Mucosa of rectum (tissue), 2 donors: ENCODE measurements around the gene PPRC1.

ENCODE experiments used
- H3K27ac ChIP-seq, 2 donors: one replicate each; pipeline ENCODE4 v1.7.0; 2013; ENCODE audit warnings: inconsistent platforms in 2 of 2, low read depth in 2 of 2, low read length in 2 of 2
- H3K27me3 ChIP-seq, 2 donors: one replicate each; pipeline ENCODE4 v1.7.0; 2013; ENCODE audit warnings: low read length in 2 of 2; ENCODE audit not compliant: control insufficient read depth in 2 of 2, insufficient read depth in 2 of 2
- H3K36me3 ChIP-seq, 2 donors: one replicate each; pipeline ENCODE4 v1.7.0; 2013; ENCODE audit warnings: low read length in 2 of 2; ENCODE audit not compliant: control insufficient read depth in 2 of 2, insufficient read depth in 2 of 2
- H3K4me1 ChIP-seq, 2 donors: one replicate each; pipeline ENCODE4 v1.7.0; 2013; ENCODE audit warnings: low read length in 2 of 2, mild to moderate bottlenecking in 1 of 2; ENCODE audit not compliant: control insufficient read depth in 2 of 2, insufficient read depth in 2 of 2
- H3K4me3 ChIP-seq, 2 donors: one replicate each; pipeline ENCODE4 v1.7.0; 2013; ENCODE audit warnings: low read length in 2 of 2
- H3K9ac ChIP-seq, 2 donors: one replicate each; pipeline ENCODE4 v1.7.0; 2013; ENCODE audit warnings: low read length in 2 of 2, low read depth in 1 of 2, mild to moderate bottlenecking in 1 of 2
- H3K9me3 ChIP-seq, 2 donors: one replicate each; pipeline ENCODE4 v1.7.0; 2013; ENCODE audit warnings: low read length in 2 of 2; ENCODE audit not compliant: control insufficient read depth in 2 of 2
- donor health status: healthy.
- donor health status: Normal muscosa, but diverticular disease.

Gene PPRC1, protein sequence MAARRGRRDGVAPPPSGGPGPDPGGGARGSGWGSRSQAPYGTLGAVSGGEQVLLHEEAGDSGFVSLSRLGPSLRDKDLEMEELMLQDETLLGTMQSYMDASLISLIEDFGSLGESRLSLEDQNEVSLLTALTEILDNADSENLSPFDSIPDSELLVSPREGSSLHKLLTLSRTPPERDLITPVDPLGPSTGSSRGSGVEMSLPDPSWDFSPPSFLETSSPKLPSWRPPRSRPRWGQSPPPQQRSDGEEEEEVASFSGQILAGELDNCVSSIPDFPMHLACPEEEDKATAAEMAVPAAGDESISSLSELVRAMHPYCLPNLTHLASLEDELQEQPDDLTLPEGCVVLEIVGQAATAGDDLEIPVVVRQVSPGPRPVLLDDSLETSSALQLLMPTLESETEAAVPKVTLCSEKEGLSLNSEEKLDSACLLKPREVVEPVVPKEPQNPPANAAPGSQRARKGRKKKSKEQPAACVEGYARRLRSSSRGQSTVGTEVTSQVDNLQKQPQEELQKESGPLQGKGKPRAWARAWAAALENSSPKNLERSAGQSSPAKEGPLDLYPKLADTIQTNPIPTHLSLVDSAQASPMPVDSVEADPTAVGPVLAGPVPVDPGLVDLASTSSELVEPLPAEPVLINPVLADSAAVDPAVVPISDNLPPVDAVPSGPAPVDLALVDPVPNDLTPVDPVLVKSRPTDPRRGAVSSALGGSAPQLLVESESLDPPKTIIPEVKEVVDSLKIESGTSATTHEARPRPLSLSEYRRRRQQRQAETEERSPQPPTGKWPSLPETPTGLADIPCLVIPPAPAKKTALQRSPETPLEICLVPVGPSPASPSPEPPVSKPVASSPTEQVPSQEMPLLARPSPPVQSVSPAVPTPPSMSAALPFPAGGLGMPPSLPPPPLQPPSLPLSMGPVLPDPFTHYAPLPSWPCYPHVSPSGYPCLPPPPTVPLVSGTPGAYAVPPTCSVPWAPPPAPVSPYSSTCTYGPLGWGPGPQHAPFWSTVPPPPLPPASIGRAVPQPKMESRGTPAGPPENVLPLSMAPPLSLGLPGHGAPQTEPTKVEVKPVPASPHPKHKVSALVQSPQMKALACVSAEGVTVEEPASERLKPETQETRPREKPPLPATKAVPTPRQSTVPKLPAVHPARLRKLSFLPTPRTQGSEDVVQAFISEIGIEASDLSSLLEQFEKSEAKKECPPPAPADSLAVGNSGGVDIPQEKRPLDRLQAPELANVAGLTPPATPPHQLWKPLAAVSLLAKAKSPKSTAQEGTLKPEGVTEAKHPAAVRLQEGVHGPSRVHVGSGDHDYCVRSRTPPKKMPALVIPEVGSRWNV (N-terminal part only)

DNA sequence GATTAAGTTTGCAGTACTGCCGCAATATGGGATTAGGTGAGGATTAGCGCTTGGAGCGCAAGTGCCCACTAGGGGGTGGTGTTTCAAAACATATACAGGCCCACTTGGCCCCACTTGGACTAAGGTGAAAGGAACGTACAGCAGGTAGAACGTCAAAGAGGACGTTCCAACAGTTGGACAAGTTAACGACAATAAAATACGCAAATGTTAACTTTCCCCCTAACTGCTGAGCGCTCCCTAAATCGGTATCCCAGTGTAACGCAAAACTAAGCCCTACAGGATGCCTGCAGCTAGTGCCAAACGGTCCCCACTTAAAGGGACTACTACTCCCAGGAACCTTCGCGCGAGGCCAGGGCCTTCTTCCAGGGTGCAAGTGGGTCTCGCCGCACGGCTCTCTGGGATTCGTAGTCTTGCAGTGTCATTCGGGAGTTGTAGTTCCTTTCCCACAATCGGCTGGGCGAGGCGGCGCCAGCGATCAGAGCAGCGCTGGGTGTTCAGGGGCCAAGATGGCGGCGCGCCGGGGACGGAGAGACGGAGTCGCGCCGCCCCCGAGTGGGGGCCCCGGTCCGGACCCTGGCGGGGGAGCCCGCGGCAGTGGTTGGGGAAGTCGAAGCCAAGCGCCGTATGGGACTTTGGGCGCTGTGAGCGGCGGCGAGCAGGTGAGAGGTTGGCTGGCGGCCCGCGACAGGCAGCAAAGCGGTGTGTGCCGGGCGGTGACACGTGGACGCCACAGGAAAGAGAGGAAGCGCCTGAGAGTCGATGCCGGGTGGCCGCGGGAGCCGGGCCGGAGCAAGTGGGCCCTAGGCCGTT is at the start of gene PPRC1:
PPRC1 (plus strand) TSS at position 478 of the 810 bp plus-strand sequence; CDS start at position 507, 29 bp downstream.
- Histone ChIP-seq H3K27ac (peak within 1 kb of the TSS; percentile 75 to 87), H3K36me3 (peaks cover 2% of the 10 kb centered on the region in 2 donors), H3K4me3 (peak within 1 kb of the TSS; percentile 75 to 98), H3K4me1 (peaks cover 14 to 16% of the 10 kb centered on the region in 2 donors), H3K9ac (peak within 1 kb of the TSS; percentile 75 to 87), H3K9me3 (no peaks in the 10 kb centered on the region), H3K27me3 (no peaks in the 10 kb centered on the region)

DNA sequence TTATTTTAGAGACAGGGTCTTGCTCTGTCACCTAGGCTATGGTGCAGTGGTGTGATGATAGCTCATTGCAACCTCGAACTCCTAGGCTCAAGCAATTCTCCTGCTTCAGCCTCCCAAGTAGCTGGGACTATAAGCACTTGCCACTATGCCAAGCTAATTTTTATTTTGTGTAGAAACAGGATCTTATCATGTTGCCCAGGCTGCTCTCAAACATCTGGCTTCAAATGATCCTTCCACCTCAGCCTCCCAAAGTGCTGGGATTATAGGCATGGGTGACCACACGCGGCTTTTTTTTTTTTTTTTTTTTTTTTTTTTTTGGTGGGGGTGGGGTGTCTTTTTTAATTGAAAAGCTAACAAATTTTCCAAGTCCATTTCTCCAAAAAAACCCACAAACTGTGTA is 49.3 kb upstream of the PPRC1 start:
- Histone ChIP-seq H3K36me3 (no peaks in the 10 kb centered on the region), H3K4me3 (no peak overlapping the region), H3K4me1 (no peaks in the 10 kb centered on the region), H3K27ac (no peak overlapping the region), H3K27me3 (no peaks in the 10 kb centered on the region), H3K9ac (no peak overlapping the region), H3K9me3 (no peaks in the 10 kb centered on the region)

DNA sequence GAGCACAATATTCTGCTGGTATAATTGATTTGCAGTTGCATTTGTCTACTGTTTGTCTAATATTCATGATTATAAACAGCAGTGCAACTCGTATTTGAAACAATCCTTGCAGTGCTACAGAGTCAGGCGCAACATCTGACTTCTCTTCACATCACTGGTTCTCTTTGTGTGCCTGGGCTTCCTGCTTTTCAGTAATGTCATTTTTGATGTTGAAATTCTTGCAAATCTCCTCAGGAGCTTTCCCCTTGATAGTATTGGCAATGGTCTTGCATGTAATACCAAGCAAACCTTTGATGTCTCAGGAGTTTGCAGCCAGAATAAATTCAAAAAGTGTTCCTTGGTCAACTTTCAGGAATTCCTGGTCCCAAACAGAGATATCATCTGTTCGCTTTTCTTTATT is 47.5 kb upstream of the PPRC1 start:
- Histone ChIP-seq H3K9ac (no peak overlapping the region), H3K4me1 (no peaks in the 10 kb centered on the region), H3K4me3 (no peak overlapping the region), H3K27me3 (no peaks in the 10 kb centered on the region), H3K36me3 (no peaks in the 10 kb centered on the region), H3K27ac (no peak overlapping the region), H3K9me3 (no peaks in the 10 kb centered on the region)

DNA sequence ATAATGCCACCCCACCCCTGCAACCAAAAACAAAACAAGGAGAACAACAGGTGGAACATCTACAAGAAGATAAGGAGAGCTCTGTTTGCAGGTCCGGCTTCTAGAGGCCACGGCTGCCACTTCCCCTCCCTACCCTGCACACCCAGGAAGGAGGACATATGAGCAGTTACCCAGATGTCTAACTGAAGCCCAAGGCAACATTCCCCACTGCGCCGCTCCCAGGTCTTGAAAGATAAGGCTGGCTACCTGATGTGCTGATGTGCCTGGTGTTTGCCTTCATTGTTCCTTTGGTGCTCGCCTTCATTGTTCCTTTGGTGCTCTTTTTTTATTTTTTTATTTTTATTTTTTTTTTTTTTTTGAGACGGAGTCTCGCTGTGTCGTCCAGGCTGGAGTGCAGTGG is 46.6 kb upstream of the PPRC1 start:
- Histone ChIP-seq H3K27ac (no peak overlapping the region), H3K36me3 (no peaks in the 10 kb centered on the region), H3K9me3 (no peaks in the 10 kb centered on the region), H3K4me1 (no peaks in the 10 kb centered on the region), H3K27me3 (no peaks in the 10 kb centered on the region), H3K4me3 (no peak overlapping the region), H3K9ac (no peak overlapping the region)

DNA sequence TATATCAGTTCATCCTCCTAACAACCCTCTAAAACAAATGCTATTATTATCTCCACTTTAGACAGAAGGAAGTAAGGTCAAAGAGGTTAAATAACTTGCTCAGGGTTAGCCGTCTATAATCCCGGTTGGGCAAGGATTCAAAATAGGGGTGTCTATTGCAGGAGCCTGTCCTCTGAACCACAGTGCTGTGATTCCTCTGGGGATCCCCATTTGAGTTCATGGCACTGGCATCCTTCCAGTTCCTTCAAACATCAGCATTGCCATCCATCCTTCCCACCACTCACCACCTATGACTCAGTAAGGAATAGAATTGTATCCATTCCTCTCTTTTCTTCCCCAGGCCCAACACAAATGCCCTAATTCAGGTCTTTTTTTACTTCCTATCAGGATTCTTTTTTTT is 42.1 kb upstream of the PPRC1 start:
- Histone ChIP-seq H3K9me3 (no peaks in the 10 kb centered on the region), H3K4me3 (no peak overlapping the region), H3K4me1 (no peaks in the 10 kb centered on the region), H3K9ac (no peak overlapping the region), H3K36me3 (no peaks in the 10 kb centered on the region), H3K27ac (no peak overlapping the region), H3K27me3 (no peaks in the 10 kb centered on the region)

DNA sequence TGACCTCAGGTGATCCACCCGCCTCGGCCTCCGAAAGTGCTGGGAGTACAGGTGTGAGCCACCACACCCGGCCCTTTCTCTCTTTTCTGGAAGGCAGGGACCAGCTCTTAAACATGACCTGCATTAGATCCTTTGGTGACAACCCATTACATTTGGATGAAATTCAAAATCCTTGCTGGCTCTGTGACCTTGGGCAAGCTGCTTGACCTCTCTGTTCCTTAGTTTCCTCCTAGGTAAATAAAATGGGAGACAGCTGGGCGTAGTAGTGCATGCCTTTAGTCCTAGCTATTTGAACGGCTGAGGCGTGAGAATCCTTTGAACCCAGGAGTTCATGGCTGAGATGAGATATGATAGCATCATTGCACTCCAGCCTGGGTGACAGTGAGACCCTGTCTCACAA is 36.4 kb upstream of the PPRC1 start:
- no peaks in the 10 kb centered on the region for H3K36me3 ChIP-seq
- no peak overlapping the region for H3K4me3 ChIP-seq
- no peaks in the 10 kb centered on the region for H3K4me1 ChIP-seq
- H3K27ac ChIP-seq: no peak overlapping the region
- H3K9me3 ChIP-seq: no peaks in the 10 kb centered on the region
- H3K27me3 ChIP-seq: no peaks in the 10 kb centered on the region
- no peak overlapping the region for H3K9ac ChIP-seq

DNA sequence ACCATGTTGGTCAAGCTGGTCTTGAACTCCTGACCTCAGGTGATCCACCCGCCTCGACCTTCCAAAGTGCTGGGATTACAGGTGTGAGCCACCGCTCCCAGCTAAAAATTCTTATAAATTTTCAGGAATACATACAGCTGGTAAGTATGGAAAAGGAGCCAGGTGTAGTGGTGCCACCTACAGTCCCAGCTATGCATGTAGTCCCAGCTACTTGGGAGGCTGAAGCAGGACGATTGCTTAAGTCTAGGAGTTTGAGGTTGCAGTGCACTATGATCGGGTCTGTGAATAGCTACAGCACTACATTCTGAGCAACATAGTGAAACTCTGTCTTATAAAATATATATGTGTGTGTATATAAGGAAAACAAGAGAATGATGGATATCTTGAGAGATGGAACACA is 31.7 kb upstream of the PPRC1 start:
- Histone ChIP-seq H3K27ac (no peak overlapping the region), H3K9ac (no peak overlapping the region), H3K27me3 (no peaks in the 10 kb centered on the region), H3K4me3 (no peak overlapping the region), H3K4me1 (peaks cover 0 to 3% of the 10 kb centered on the region in 2 donors), H3K36me3 (no peaks in the 10 kb centered on the region), H3K9me3 (no peaks in the 10 kb centered on the region)

DNA sequence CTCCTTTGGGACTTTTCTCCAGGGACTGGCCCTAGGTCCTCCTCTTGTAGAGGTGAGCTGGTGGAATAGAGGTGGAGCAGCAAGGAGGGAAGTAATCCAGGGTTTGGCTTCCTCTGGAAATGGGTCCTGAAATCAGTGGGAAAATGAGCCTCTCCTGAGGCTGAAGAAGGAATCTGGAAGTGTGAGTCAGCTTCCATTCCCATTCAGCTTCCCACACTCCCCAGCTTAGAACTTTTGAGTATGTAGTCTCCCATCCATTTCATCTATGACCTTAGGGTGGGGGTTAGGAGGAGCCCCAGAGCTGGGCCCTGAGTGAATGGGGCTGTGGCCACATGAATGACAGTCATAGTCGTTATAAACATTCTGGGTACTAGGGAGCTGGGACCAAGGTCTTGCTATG is 30.4 kb upstream of the PPRC1 start:
- H3K36me3 ChIP-seq: peaks cover 0 to 9% of the 10 kb centered on the region in 2 donors
- H3K4me1 ChIP-seq: peaks cover 0 to 3% of the 10 kb centered on the region in 2 donors
- no peak overlapping the region for H3K4me3 ChIP-seq
- no peaks in the 10 kb centered on the region for H3K9me3 ChIP-seq
- no peak overlapping the region for H3K9ac ChIP-seq
- H3K27ac ChIP-seq: no peak overlapping the region
- no peaks in the 10 kb centered on the region for H3K27me3 ChIP-seq

DNA sequence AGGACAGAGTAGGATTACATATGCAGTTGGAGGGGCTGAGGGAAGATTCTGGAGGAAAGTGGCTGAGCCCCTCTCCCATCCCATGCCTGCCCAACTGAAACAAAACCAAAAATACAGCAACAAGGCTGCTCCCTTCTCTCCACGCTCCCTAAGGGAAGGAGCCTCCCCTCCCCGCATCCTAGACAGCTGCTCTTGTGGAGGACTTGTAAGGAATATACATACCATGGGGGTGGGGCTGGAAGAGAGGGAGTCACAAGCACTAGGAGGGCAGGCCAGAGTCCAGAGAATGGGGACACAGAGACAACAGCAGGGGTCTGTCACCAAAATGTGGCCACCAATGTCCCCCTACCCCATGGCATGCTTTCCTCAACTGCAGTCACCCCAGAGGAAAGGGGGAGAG is 25.8 kb upstream of the PPRC1 start:
- Histone ChIP-seq H3K4me3 (no peak overlapping the region), H3K27ac (no peak overlapping the region), H3K4me1 (peaks cover 0 to 3% of the 10 kb centered on the region in 2 donors), H3K36me3 (peaks cover 34 to 46% of the 10 kb centered on the region in 2 donors), H3K9ac (no peak overlapping the region), H3K27me3 (no peaks in the 10 kb centered on the region), H3K9me3 (no peaks in the 10 kb centered on the region)
